Astrocyte of the spinal cord (primary cell): ENCODE results near the gene ARHGEF2.

ENCODE experiments used
- DNase-seq: peaks from one replicate; pipeline ENCODE4 v3.0.0; 2011; ENCODE audit warnings: low read depth, low spot score
- H3K4me3 ChIP-seq: 2 replicates; pipeline ENCODE4 v1.5.1; 2011; ENCODE audit warnings: low read depth, mild to moderate bottlenecking, low read length, moderate library complexity
- CTCF ChIP-seq: IDR thresholded peaks from 2 replicates; pipeline ENCODE4 v1.5.1; 2012; ENCODE audit warnings: low read depth, mild to moderate bottlenecking, low read length, inconsistent platforms
- in situ Hi-C: cut with HindIII; loops from 2 replicates; pipeline ENCODE4 v1.10.0; 2017; ENCODE audit warnings: low sequenced_read_pairs

Gene ARHGEF2

GRCh38 chr1:155938220-155938627, 40.1 kb downstream of the ARHGEF2 start:
- peak; percentile 76 for DNase-seq
- H3K4me3 ChIP-seq: no peak overlapping the region
- in situ Hi-C loops: no loop called here
- TF ChIP-seq CTCF: peak; percentile 72

- TF ChIP-seq CTCF: no peak
- DNase-seq: no peak
- in situ Hi-C loops: no loop called here
- H3K4me3 ChIP-seq: peak overlapping the region; percentile 98
These were observed 43.3 kb downstream of the ARHGEF2 start for GRCh38 chr1:155934936-155935590.

GRCh38 chr1:155934097-155934935, 44.0 kb downstream of the ARHGEF2 start, which contains the start of gene KHDC4:
TSS of gene KHDC4 (minus strand) at chr1:155934413. CDS start at chr1:155934373, 40 bp downstream.
- DNase-seq: peak; percentile 99
- in situ Hi-C loops: no loop called here
- H3K4me3 ChIP-seq: peak within 1 kb of the TSS; percentile 98
- no peak for TF ChIP-seq CTCF

GRCh38 chr1:155933591-155934096, 44.7 kb downstream of the ARHGEF2 start:
- peak overlapping the region; percentile 98 for H3K4me3 ChIP-seq
- no peak for DNase-seq
- TF ChIP-seq CTCF: no peak
- in situ Hi-C loops: no loop called here

GRCh38 chr1:155932487-155932886, 45.9 kb downstream of the ARHGEF2 start:
- no peak for TF ChIP-seq CTCF
- no peak for DNase-seq
- H3K4me3 ChIP-seq: no peak overlapping the region
- in situ Hi-C loops: no loop called here

GRCh38 chr1:155932081-155932480, 46.3 kb downstream of the ARHGEF2 start:
- no peak overlapping the region for H3K4me3 ChIP-seq
- no peak for TF ChIP-seq CTCF
- no peak for DNase-seq
- in situ Hi-C loops: no loop called here
